Stomach (tissue), 9 donors: ENCODE measurements around the gene NMS. TPM values are rescaled to one million over a fixed set of nuclear protein-coding genes. Genes with fewer than 3 reads are reported as not detected.

Experiments
- DNase-seq, 2 donors: peaks; one replicate each; pipeline versions ENCODE4 v3.0.0 to v3.0.0-alpha.2; 2013 to 2019
- H3K27ac ChIP-seq, 5 donors: fragments of 200-600 bp in 4 of 5; sonication (generic) in 4 of 5; one replicate each; pipeline ENCODE4 v1.5.1; 2013 to 2019; ENCODE audit warnings: mild to moderate bottlenecking in 1 of 5, moderate library complexity in 1 of 5
- H3K27me3 ChIP-seq, 3 donors: fragments of 200-600 bp; sonication (generic); one replicate each; pipeline ENCODE4 v1.5.1; 2017 to 2019; ENCODE audit warnings: mixed run types in 1 of 3
- H3K36me3 ChIP-seq, 4 donors: fragments of 200-600 bp; sonication (generic); 1 replicate in 3 of 4; 2 replicates in 1 of 4; pipeline ENCODE4 v1.5.1; 2016 to 2019
- H3K4me1 ChIP-seq, 4 donors: fragments of 200-600 bp; sonication (generic); one replicate each; pipeline ENCODE4 v1.5.1; 2016 to 2019
- H3K4me3 ChIP-seq, 4 donors: fragments of 200-600 bp; sonication (generic) in 3 of 4; one replicate each; pipeline ENCODE4 v1.5.1; 2016 to 2019; ENCODE audit warnings: mild to moderate bottlenecking in 1 of 4
- H3K9me3 ChIP-seq, 4 donors: fragments of 200-600 bp; sonication (generic); one replicate each; pipeline ENCODE4 v1.5.1; 2016 to 2019
- CTCF ChIP-seq, 7 experiments: fragments of 450-650 bp in 4 of 7; fragments of 200-600 bp in 3 of 7; sonication (generic) in 3 of 7; IDR thresholded peaks; one replicate each; pipeline ENCODE4 v1.5.1; 2016 to 2019; ENCODE audit warnings: antibody characterized with exemption in 7 of 7, control low read depth in 2 of 7, mild to moderate bottlenecking in 1 of 7
- EP300 ChIP-seq: sonication (generic); formaldehyde crosslinking; IDR thresholded peaks from one replicate; pipeline ENCODE4 v1.6.1; 2017; ENCODE audit warnings: antibody characterized with exemption
- POLR2A ChIP-seq, 4 donors: fragments of 450-650 bp; IDR thresholded peaks; one replicate each; pipeline ENCODE4 v1.6.1; 2016; ENCODE audit warnings: antibody characterized with exemption in 4 of 4, control low read depth in 2 of 4, mild to moderate bottlenecking in 1 of 4, moderate library complexity in 1 of 4
- POLR2AphosphoS5 ChIP-seq, 3 donors: sonication (generic); formaldehyde crosslinking; IDR thresholded peaks; one replicate each; pipeline ENCODE4 v1.6.1; 2016; ENCODE audit warnings: antibody characterized with exemption in 3 of 3
- WGBS, 5 donors: extraction: QIAGEN DNeasy Blood & Tissue Kit in 3 of 5; methylation state at CpG; one replicate each; pipeline versions ENCODE4 v1.1.5 to v1.1.7; 2013 to 2018; 5-methylcytosine and 5-hydroxymethylcytosine counted together
- intact Hi-C: fragments of 100-400 bp; cut with DNase I; formaldehyde crosslinking; loops from one replicate; pipeline ENCODE4 v1.15.1; 2023; ENCODE audit warnings: low total_unique reads
- polyA plus RNA-seq, 3 donors: library from polyadenylated mRNA; stranded (reverse); fragments of 200-250 nt; gene quantifications; one replicate each; pipeline ENCODE4 v1.2.3, GENCODE V29; 2013
- total RNA-seq, 5 donors: library from RNA; depleted of rRNA; stranded (reverse); fragments of >200 nt; gene quantifications; one replicate each; pipeline versions ENCODE4 v1.1.0 to v1.2.3, GENCODE V29; 2014 to 2016
- donor health status: healthy with polysubstance abuse.
- donor health status: Bipolar disorder and iron deficiency.
- donor health status: healthy.

Gene NMS
- total and polyA plus RNA-seq, 8 donors = not detected

- no peak overlapping the region for H3K27ac ChIP-seq
- intact Hi-C loops = no loop called here
Measured at GRCh38 chr2:100427627-100428258, 42.5 kb upstream of the NMS start.

GRCh38 chr2:100429726-100430125, 40.6 kb upstream of the NMS start:
- peaks cover 0 to 7% (median 2%) of the 10 kb centered on the region in 4 donors for H3K9me3 ChIP-seq
- H3K27ac ChIP-seq = no peak overlapping the region
- no peak for DNase-seq
- intact Hi-C loops = no loop called here
- H3K27me3 ChIP-seq = no peaks in the 10 kb centered on the region
- 55 to 71% (median 66%) methylated on average over 1 of the region's 1 CpG for WGBS, 5 donors
- H3K4me1 ChIP-seq = peaks cover 0 to 5% (median 2%) of the 10 kb centered on the region in 4 donors
- TF ChIP-seq EP300 = no peak
- TF ChIP-seq CTCF (IDR thresholded peaks at IDR 0.05) = no peak
- no peak for TF ChIP-seq POLR2AphosphoS5 (IDR thresholded peaks at IDR 0.05)
- no peak for TF ChIP-seq POLR2A (IDR thresholded peaks at IDR 0.05)
- H3K36me3 ChIP-seq = no peaks in the 10 kb centered on the region
- H3K4me3 ChIP-seq = no peak overlapping the region

More at GRCh38 chr2:100427627-100428258, 42.5 kb upstream of the NMS start:
- TF ChIP-seq POLR2A (IDR thresholded peaks at IDR 0.05) (no peak), POLR2AphosphoS5 (IDR thresholded peaks at IDR 0.05) (no peak), CTCF (IDR thresholded peaks at IDR 0.05) (peak in 4 of 7 experiments; percentile 19 to 46 (median 42))
- no peaks in the 10 kb centered on the region for H3K27me3 ChIP-seq
- no peak overlapping the region for H3K4me3 ChIP-seq
- H3K9me3 ChIP-seq = peaks cover 0 to 7% (median 2%) of the 10 kb centered on the region in 4 donors
- H3K36me3 ChIP-seq = no peaks in the 10 kb centered on the region
- peak; percentile 73 to 78 for DNase-seq
- peaks cover 0 to 10% (median 2%) of the 10 kb centered on the region in 4 donors for H3K4me1 ChIP-seq
- 22 to 36% (median 25%) methylated on average over 11 of the region's 11 CpGs for WGBS, 5 donors

GRCh38 chr2:100437751-100438150, 32.5 kb upstream of the NMS start:
- no peaks in the 10 kb centered on the region for H3K9me3 ChIP-seq
- 74 to 85% (median 78%) methylated on average over 8 of the region's 8 CpGs for WGBS, 5 donors
- no peak overlapping the region for H3K27ac ChIP-seq
- no peaks in the 10 kb centered on the region for H3K27me3 ChIP-seq
- H3K36me3 ChIP-seq = no peaks in the 10 kb centered on the region
- intact Hi-C loops = no loop called here
- H3K4me3 ChIP-seq = no peak overlapping the region
- no peak for DNase-seq
- TF ChIP-seq POLR2AphosphoS5 (IDR thresholded peaks at IDR 0.05) = no peak
- H3K4me1 ChIP-seq = no peaks in the 10 kb centered on the region

- Histone ChIP-seq H3K9me3 (peaks cover 0 to 4% (median 0%) of the 10 kb centered on the region in 4 donors), H3K27ac (no peak overlapping the region), H3K36me3 (no peaks in the 10 kb centered on the region), H3K27me3 (peaks cover 0 to 7% (median 0%) of the 10 kb centered on the region in 3 donors), H3K4me1 (no peaks in the 10 kb centered on the region), H3K4me3 (no peak overlapping the region)
- TF ChIP-seq CTCF (IDR thresholded peaks at IDR 0.05) (no peak), EP300 (no peak), POLR2AphosphoS5 (IDR thresholded peaks at IDR 0.05) (no peak), POLR2A (IDR thresholded peaks at IDR 0.05) (no peak)
- no peak for DNase-seq
- 68 to 84% (median 81%) methylated on average over 2 of the region's 2 CpGs for WGBS, 5 donors
- intact Hi-C loops = no loop called here
Measured at GRCh38 chr2:100446696-100447095, 23.6 kb upstream of the NMS start.

GRCh38 chr2:100451092-100451491, 19.2 kb upstream of the NMS start:
- no peaks in the 10 kb centered on the region for H3K9me3 ChIP-seq
- intact Hi-C loops = no loop called here
- WGBS, 5 donors = 71 to 80% (median 77%) methylated on average over 5 of the region's 5 CpGs

More at GRCh38 chr2:100451092-100451491, 19.2 kb upstream of the NMS start:
- Histone ChIP-seq H3K4me1 (no peaks in the 10 kb centered on the region), H3K36me3 (no peaks in the 10 kb centered on the region), H3K27me3 (peaks cover 0 to 7% (median 0%) of the 10 kb centered on the region in 3 donors), H3K27ac (no peak overlapping the region), H3K4me3 (no peak overlapping the region)
- no peak for TF ChIP-seq POLR2AphosphoS5 (IDR thresholded peaks at IDR 0.05)
- no peak for DNase-seq
